Osteoblast (primary cell): ENCODE results near the gene TSPAN8. TPM values are rescaled to one million over a fixed set of nuclear protein-coding genes. Genes with fewer than 3 reads are reported as not detected.

Source experiments
- DNase-seq: peaks from one replicate; pipeline ENCODE4 v3.0.0; 2011; ENCODE audit warnings: low spot score, mixed read lengths; ENCODE audit not compliant: insufficient read length; ENCODE audit errors: missing footprints
- H2AFZ ChIP-seq: 2 replicates; pipeline ENCODE4 v1.6.0; 2011; ENCODE audit warnings: mild to moderate bottlenecking, low read length
- H3K27ac ChIP-seq: 2 replicates; pipeline ENCODE4 v1.5.1; 2011; ENCODE audit warnings: mild to moderate bottlenecking, low read depth, low read length, moderate library complexity
- H3K27me3 ChIP-seq: 2 replicates; pipeline ENCODE4 v1.6.0; 2012; ENCODE audit warnings: mild to moderate bottlenecking, control low read depth, inconsistent platforms, low read length, moderate library complexity; ENCODE audit not compliant: insufficient read depth
- H3K36me3 ChIP-seq: 2 replicates; pipeline ENCODE4 v1.5.1; 2011; ENCODE audit warnings: mild to moderate bottlenecking, low read length, control low read depth, moderate library complexity; ENCODE audit not compliant: insufficient read depth
- H3K4me1 ChIP-seq: 2 replicates; pipeline ENCODE4 v1.5.1; 2011; ENCODE audit warnings: mild to moderate bottlenecking, low read length, control low read depth, moderate library complexity; ENCODE audit not compliant: insufficient read depth
- H3K4me2 ChIP-seq: 2 replicates; pipeline ENCODE4 v1.6.0; 2011; ENCODE audit warnings: mild to moderate bottlenecking, low read length; ENCODE audit not compliant: insufficient read depth
- H3K4me3 ChIP-seq: fragments of 200-600 bp; sonication (generic); 3 replicates; pipeline ENCODE4 v1.5.1; 2012; ENCODE audit warnings: mild to moderate bottlenecking, low read length, inconsistent platforms; ENCODE audit not compliant: insufficient read depth
- H3K79me2 ChIP-seq: 2 replicates; pipeline ENCODE4 v1.6.0; 2012; ENCODE audit warnings: mild to moderate bottlenecking, low read length, control low read depth, inconsistent platforms; ENCODE audit not compliant: insufficient read depth
- H3K9me3 ChIP-seq: 2 replicates; pipeline ENCODE4 v1.5.1; 2011; ENCODE audit warnings: low read depth, low read length, control low read depth
- H4K20me1 ChIP-seq: 2 replicates; pipeline ENCODE4 v1.6.0; 2012; ENCODE audit warnings: mild to moderate bottlenecking, low read length, control low read depth; ENCODE audit not compliant: insufficient read depth
- CTCF ChIP-seq: IDR thresholded peaks from 2 replicates; pipeline ENCODE4 v1.5.1; 2011; ENCODE audit warnings: mild to moderate bottlenecking, low read depth, low read length, moderate library complexity; ENCODE audit errors: extremely low read depth
- total RNA-seq: library from RNA; depleted of rRNA; stranded (reverse); fragments of >200 nt; gene quantifications from 2 replicates; pipeline ENCODE4 v1.2.3, GENCODE V29; 2012

Gene TSPAN8
- total RNA-seq, 1 donor, result under 0.01 TPM

- Histone ChIP-seq H4K20me1 (no peaks in the 10 kb centered on the region), H3K9me3 (no peaks in the 10 kb centered on the region), H3K4me3 (no peak overlapping the region), H3K27me3 (no peaks in the 10 kb centered on the region), H3K4me2 (no peak overlapping the region), H2AFZ (no peak overlapping the region), H3K27ac (no peak overlapping the region), H3K79me2 (no peaks in the 10 kb centered on the region), H3K4me1 (no peaks in the 10 kb centered on the region), H3K36me3 (no peaks in the 10 kb centered on the region)
- DNase-seq, result no peak
- no peak for TF ChIP-seq CTCF
Observed at GRCh38 chr12:71130521-71131069, 27.2 kb downstream of the TSPAN8 start.

GRCh38 chr12:71129364-71129763 is 28.4 kb downstream of the TSPAN8 start:
- H3K4me2 ChIP-seq, result no peak overlapping the region
- no peak for DNase-seq
- H3K4me3 ChIP-seq, result no peak overlapping the region
- no peak overlapping the region for H3K27ac ChIP-seq
- no peak overlapping the region for H2AFZ ChIP-seq
- H4K20me1 ChIP-seq, result no peaks in the 10 kb centered on the region
- H3K9me3 ChIP-seq, result no peaks in the 10 kb centered on the region
- no peaks in the 10 kb centered on the region for H3K36me3 ChIP-seq
- no peak for TF ChIP-seq CTCF
- no peaks in the 10 kb centered on the region for H3K79me2 ChIP-seq
- no peaks in the 10 kb centered on the region for H3K27me3 ChIP-seq
- H3K4me1 ChIP-seq, result no peaks in the 10 kb centered on the region

GRCh38 chr12:71128191-71128788 is 29.5 kb downstream of the TSPAN8 start:
- Histone ChIP-seq H2AFZ (no peak overlapping the region), H3K4me3 (no peak overlapping the region), H3K4me2 (no peak overlapping the region), H3K27ac (no peak overlapping the region), H3K27me3 (no peaks in the 10 kb centered on the region), H3K36me3 (no peaks in the 10 kb centered on the region), H3K79me2 (no peaks in the 10 kb centered on the region), H3K4me1 (no peaks in the 10 kb centered on the region), H4K20me1 (no peaks in the 10 kb centered on the region), H3K9me3 (no peaks in the 10 kb centered on the region)
- DNase-seq, result no peak
- no peak for TF ChIP-seq CTCF

GRCh38 chr12:71125949-71126348 is 31.9 kb downstream of the TSPAN8 start:
- no peak for TF ChIP-seq CTCF
- Histone ChIP-seq H3K4me1 (no peaks in the 10 kb centered on the region), H3K9me3 (no peaks in the 10 kb centered on the region), H4K20me1 (no peaks in the 10 kb centered on the region), H3K27ac (no peak overlapping the region), H2AFZ (no peak overlapping the region), H3K36me3 (no peaks in the 10 kb centered on the region), H3K79me2 (no peaks in the 10 kb centered on the region), H3K4me3 (no peak overlapping the region), H3K4me2 (no peak overlapping the region), H3K27me3 (no peaks in the 10 kb centered on the region)
- no peak for DNase-seq
